Kidney tubule cell (primary cell): ENCODE measurements around the gene NOTCH3.
A peak's percentile ranks its signal among the peaks of the same experiment; 100 is the strongest.

Experiments
- DNase-seq: peaks from one replicate; pipeline ENCODE4 v3.0.0-alpha.2; 2018; ENCODE audit warnings: low spot score

NOTCH3 gene

DNA sequence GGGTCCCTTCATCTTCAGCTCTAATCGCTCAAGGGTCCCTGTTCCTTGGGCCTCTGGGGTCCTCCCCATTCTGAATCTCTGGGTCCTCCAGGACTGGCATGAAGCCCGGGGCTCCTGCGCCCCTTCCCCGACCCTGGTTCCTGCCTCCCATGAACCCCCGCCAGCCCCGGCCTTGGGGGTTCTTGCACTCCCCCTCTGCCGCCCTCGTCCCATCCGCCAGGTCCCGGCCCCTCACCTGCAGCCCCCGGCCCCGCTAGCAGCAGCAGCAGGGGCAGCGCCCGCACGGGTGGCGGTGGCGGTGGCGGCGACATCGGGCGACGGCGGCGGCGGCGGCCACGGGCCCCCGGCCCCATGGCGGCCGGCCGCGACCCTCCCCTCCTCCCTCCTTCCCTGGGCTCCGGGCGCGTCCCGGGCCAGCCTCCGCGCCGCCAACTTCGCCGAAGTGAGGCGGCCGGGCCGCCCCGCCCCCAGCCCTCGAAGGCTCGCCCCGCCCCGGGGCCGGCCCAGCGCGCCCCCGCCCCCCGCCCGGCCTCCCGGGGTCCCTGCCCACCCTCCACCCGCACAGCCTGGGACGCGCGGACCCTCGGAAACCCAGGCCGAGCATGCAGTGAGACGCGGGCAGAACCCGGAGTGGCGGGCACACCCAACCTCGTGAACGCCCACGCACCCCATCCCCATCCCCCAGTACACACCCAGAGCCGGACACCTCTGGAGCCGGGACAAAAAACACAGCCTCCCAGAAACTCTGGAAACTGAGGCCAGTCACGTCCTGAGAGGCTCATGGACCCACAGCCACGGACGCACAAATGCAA lies at the start of gene NOTCH3:
NOTCH3 (minus strand) TSS at position 443 of the 812 bp plus-strand sequence; CDS start at position 353, 90 bp downstream.
- DNase-seq = no peak

DNA sequence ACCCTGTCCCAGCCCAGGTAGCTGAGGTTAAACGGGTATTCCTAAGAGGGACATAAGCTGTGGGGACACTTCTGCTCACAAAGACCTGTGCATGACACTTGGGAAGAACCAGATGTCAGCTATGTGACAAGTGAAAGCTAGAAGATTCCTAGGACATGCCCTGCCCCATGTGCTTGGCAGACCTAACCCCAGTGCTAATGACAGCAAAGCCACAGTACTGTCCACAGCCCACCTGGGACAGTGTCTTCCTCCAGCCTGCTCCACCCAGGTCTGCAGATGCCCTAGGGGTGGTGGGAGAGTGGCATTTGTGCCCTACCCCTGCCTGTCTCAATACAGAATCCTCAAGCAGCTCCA lies 49.8 kb upstream of the NOTCH3 start:
- no peak for DNase-seq

DNA sequence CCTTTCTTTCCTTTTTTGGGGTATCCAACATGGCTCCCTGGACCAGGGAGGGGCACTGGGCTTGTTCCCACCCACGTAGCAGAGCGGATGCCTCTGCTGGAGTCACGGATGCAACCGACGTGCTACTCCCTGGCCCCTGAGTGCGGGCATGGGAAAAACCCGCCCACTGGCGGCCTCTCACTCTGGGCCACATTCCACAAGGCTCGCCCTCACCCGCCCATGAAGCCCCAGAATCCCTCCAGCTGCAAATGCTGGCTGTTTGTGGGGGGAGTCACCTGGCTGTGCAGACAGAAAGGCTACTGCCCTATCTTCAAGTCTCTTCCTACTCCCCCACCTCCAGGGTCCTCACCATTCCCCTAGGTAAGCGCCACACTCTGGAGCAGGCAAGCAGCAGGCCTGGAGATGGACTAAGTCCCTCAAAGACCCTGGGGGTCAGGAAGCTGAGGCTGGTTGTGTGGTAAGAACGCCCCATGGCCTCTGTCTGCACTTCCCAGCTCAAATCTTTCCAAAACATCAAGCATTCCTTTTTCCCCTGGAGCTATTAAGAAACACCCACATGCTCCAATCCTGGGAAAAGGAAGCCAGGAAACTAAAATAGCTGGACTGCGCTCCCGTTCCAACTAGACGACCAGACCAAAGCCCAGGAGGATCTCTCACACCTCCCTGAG lies 49.3 kb upstream of the NOTCH3 start:
- DNase-seq = peak; percentile 66

DNA sequence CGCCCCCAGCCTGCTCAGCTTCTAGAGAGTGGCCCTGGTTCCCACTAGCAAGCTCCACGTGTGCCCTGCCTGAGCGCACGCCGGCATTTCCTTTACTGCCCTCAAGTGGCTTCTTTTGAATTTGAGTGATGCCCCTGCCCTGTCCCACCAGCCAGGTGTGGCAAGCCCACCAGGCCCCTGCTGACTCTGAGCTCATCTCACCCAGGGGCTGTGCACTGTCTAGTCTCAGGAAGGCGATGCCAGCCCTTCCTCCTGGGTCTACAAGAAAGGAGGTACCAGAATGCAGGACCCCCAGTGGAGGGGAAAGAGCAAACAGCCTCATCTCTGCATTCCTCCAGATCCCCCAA lies 48.7 kb upstream of the NOTCH3 start:
- no peak for DNase-seq

DNA sequence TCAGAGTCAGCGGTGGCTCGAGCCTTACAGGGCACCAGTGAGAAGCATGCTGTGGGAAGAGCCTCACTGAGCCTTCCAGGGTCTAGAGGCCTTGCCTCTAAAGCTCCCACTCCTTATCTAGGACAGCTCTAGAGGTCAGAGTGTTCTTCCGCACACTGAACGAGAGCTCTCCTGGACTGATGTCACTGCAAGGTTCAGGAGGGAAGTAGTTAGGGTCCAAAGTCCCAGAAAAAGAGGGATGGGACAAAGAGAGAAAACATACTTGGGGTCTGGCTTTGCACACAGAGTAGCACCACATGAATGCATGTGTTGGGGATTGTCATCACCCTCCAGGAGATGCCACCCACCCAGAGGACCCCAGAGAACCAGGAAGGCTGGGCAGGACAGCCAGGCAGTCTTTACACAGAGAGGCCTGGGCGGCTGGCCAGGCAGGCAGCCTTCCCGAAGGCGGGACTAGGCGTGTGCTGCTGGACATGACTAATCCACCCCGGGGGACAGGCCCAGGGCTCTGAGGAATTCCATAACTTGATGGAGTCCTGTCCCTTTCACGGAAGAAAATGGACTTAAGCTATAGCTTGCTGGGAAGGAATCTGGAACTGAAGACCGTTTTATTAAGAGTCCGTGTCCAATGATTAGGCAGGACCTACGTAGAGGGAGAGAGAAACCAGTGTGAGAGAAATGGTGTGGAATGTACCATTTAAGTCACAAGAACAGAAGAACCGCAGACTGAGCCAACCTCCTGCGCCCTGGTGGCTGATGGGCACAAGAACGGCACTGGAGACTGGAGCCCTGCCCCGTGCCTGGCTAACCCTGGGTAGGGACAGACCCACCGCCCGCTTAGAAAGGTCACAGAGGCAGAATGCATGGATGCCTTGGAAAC lies 48.1 kb upstream of the NOTCH3 start:
- DNase-seq = peak; percentile 85

DNA sequence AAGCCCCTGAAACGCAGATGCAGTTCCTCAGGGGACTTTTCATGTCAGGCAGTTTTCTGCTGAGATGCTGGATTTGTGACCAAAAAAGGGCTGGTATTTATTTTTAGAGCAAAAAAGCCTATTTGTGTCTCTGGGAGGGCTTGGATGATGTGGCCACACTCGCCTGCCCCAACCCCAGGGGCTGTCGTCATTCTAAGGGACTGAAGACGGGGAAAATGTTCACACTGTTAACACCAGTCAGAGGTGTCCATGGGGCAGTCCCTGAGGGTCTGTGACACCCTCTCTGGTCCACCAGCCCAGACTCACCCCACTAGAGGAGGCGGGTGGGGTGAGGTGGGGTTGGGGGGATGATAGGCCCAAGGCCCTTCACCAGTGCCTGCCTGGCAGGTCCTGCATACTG lies 47.3 kb upstream of the NOTCH3 start:
- DNase-seq = no peak

DNA sequence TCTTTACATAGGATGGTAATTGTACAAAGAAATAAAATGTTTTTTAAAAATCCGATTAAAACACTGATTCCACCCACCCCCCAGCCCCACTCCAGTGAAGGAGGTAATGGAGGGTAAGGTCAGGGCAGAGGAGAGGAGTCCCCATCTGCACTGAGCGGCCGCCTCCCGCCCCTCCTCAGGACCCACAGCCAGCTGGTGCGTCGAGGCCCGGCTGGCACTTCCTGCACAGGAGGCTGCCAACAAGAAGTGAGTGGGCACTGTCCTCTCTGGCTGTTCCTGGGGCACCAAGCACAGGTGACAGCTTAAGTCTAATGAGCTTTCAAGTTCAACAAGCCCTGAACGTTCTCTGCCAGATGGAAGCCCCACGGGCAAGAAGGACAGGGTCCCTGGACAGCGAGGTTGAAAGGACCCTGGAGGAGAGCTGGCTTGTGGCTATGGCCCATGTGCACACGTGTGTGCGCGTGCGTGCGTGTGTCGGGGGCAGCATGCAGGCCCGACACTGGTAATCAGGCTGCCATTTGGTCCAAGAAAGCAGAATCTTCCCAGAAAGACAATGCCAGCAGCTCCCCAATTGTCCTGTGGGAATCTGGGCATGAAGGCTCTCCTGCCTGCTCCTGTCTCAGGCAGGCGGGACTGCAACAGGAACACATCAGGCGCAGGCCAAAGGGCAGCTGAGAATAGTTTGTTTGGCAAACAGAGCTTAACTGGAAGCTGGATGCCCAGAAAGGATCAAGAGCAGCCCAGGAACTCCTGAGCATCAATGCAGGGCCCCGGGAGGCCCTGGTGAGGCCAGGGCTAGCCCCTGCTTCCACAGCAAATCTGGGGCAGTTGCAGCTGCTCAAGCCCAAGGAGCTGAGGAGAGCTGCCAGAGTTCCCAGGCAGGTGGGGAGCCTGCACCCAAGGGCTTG lies 46.6 kb upstream of the NOTCH3 start:
- no peak for DNase-seq

DNA sequence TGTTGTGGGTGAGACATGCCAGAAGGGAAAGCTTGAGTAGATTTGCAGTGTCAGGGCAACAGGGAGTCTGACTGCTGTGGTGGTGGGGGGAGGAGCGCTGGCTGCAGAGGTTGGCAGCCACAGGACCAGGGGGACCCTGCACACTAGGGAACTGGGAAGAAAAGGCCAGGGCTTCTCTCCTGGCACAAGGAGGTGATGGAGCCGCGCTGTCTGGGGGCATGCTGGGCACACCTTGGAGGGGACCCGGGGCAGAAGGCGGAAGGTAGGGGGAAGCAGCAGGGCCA lies 45.3 kb upstream of the NOTCH3 start:
- no peak for DNase-seq

DNA sequence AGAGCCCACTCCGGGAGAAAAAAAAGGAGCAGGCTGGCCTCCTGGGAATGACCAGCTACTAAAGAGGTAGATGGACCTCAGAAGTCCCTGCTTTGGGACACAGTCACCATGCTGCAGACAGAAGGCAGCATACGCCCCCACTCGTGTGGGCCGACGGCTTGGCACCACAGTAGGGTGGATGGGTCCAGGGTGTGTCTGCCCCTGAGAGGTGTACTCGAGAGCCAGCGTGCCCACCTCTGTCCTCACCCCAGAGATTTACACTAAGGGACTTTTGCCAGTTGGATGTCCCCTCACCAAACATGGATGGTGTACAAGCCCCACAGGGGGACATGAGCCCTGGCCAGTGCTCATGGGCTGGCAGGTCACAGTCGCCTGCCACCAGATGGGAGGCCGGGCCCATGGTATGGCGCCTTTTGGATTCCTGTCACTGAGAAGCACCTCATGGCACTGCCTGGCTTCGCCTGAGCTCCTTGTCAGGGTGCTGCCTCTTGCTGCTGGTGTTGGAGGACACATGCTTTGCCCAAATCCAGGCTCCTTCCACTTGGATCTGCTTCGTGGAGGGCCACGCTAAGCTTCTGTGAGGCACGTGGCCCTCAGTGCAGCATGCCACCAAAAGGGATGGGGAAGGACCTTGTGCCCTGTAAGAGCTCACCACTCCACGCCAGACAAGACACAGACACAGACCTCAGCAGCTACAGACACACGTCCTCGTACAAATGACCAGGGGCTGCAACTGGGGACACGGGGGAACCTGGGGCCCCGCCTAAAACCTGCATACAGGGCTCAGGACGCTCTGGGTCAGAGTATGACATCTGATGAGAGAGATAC lies 44.8 kb upstream of the NOTCH3 start:
- no peak for DNase-seq

DNA sequence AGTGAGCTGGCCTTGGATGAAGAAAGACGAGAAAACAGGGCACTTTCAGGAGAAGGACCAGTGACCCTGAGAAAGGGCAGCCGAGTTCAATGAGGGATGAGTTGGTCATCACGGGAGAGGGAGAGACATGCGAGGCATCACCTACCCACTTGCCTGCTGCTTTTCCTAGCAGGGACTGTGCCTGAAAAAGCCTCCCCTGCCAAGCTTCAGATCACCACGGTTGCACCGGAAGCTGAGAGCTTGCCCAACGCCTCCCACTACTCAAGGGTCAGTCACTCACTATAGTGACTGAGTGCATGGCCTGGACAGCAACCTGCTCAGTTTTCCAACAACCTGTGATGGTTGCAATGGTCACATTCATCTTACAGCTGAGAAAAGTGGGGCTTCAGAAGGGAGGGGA lies 44.0 kb upstream of the NOTCH3 start:
- DNase-seq = no peak

DNA sequence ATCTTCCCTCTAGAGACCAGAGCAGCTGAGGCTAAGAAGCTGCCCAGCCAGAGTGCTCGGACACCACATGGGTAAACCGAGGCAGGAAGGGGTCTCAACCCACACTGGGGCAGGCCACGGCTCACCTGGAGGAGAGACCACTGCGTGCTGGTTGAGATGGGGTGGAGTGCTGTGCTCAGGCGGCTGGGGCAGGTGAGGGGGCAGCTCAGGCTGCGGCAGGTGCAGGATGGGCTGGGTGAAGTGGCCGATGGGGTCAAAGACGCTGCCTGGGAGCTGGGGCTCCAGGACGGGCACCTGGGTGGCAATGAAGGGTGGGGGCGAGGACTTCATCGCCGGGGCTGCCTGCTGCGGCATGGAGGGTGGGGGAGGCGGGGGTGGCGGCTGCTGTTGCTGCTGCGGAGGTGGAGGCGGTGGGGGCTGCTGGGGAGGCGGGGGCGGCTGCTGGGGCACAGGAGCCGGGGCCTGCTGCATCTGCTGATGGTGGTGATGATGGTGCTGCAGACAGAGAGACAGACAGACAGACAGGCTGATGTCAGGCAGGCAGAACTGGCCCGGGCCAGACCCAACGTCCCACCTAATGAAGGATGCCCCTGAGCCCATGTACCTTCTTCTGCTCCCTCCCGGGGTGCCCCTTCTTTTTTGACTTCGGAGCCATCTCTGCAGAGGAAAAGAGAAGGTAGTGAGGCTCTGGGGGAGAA lies 43.5 kb upstream of the NOTCH3 start:
- DNase-seq = no peak

DNA sequence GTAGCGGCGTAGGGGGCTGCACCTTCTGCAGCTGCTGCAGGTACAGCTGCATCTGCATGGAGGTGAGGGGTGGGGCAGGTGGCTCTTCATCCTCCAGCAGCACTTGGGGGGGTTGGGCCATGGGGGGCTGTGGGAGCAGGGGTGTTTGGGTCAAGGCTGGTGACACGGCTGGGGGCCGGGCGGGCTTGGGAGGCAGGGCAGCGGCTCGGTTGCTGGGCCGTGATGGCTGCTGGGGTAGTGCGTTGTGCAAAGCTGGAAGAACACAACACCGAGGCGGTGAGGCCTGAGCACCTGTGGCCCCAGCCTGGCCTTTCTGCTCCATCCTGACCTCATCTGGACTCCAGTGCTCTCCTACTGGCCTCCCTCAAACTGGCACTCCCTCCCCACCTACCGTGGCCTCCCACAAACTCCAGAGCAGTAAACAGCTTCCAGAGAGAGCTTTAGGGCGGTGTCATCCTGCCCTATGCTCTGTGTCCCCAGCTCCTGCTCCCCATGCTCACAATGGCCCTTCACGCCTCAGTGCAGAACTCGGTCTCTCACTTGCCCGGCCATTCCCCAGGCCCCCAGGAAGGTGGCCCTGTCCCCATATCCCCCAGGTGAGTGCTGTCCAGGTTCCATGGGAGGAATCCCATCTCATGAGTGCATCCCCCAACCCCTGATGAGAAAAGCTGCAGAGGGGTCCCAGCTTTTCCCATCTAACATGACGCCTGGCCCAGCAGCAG lies 42.6 kb upstream of the NOTCH3 start:
- no peak for DNase-seq

DNA sequence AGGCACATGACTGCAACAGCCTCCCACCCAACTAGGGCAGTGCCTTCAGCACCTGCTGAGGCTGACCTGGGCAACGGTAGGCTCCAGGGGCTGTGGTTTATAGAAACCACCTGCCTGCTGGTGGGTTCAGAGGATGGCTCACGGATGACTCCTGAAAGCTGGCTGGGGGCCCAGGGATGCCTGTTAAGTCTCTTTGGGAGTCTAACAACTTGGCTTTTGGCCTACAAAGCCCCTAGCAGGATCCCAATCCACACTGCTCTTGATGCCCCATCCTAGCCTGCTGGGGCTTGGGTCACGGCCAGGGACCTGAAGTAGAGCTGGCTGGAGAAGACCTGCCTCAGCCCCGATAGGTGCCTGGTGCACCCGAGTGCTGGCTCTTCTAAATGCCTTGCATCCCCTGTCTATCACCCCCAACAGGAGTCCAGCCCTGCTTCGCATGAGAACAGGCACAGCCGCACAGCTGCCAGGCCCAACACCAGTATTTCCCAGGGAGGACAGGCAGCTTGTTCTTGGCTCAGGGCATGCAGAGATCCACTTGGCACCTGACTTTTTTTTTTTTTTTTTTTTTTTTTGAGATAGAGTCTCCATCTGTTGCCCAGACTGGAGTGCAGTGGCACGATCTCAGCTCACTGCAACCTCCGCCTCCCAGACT lies 40.6 kb upstream of the NOTCH3 start:
- no peak for DNase-seq

DNA sequence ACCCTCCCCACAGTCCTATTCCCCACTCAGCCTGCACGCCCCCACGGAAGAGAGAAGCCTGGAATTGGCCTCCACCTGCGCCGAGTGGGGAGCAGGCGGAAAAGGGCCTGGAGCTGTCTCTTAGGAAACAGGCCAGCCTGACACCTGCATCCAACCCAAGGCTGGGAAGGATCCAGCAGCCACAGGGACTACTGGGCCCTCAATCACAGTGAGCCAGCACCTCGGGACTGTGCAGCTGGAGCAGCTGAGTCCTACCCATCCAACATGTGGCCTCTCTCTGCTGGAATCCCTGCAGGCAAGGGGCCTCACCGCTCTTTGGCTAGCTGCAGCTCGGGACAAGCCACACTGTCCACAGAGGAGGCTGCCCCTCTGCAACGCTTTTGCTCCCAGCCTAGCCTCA lies 39.7 kb upstream of the NOTCH3 start:
- DNase-seq = no peak

DNA sequence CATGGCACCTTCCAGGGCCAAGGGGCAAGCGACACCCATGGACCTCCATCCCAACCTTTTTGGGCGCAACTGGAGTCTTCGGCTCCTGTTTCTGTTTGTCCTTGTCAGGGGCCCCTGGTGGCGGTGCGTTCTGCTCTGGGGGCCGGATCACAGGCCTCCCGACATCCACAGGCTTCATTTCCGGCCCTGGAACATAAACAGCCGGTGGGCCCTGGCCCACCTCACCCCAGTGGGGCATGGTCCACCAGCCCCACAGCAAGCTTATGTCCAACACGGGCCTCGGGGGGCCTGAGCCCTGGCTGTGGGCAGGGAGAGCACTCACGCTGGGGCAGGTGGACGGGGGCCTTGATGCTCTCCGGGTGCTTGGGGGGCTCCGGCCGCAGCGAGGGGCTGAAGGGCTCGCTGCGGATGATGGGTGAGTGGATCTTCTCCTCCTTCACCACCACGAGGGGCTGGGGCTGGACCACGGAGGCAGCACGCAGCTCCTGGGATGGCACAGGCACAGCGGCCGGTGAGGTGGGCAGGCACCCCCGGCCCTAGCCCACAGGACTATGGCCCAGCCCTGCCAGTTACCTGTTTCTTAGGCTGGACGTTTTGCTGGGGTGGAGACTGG lies 38.6 kb upstream of the NOTCH3 start:
- no peak for DNase-seq

DNA sequence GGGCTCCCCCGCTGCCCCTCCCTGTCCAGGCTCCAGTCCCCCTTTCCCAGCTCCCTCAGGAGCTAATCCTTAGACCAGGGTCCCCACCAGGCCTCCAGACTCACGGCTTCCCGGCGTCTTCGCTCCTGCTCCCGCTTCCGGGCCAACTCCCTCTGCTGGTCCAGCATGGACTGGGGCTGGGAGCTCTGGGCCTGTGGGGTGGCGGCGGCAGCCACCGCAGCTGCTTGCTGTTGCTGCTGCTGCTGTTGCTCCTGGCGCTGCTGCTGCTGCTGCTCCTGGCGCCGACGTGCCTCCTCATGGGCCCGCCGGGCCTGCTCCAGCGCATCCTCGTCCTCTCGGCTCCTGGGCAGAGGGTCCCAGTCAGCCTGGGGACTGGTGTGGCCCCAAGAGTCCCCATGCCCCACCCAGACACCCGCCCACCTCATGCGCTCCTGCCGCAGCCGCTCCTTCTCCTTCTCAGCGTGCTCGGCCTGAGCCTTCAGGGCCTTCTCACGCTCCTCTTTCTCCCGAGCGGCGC lies 37.9 kb upstream of the NOTCH3 start:
- no peak for DNase-seq

DNA sequence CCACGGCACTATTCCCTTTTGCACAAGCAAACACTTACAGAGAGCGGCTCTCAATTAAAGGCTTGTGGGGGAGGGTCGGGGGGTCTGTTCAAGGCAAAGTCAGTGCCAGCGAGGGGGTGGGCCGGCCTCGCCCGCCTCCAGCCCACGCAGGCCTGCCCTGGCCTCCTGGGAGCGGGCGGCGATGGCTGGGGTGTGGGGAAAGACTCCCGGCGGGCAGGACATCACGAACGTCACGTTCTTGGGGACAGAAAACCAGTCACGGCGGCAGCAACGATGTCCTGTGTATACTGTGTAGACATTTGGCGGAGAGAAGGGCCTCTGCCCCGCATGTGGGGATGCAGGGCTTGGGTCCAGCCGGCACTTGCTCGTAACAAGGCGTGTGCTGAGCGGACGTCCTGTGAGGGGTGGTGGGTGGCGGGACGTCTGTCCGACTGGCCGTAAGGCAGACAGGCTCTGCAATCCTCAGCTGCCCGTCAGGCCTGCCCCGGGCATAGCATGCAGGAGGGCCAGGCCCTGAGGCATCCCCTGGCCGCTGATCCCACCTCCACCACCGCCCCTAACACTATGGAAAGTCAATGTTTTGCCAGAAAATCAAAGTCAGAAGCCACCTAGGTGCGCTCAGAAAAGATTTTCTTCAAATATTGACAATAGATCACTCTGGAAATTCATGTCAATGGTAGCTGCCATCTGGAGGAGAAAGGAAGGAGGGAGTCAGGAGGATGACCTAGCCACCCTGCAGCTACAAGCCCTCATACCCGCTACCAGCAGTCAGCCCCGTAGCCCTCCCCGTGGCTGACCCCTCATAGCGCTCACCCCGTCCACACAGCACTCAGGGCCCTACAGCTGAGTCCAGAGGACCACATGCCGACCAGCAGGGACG lies 37.2 kb upstream of the NOTCH3 start:
- no peak for DNase-seq

DNA sequence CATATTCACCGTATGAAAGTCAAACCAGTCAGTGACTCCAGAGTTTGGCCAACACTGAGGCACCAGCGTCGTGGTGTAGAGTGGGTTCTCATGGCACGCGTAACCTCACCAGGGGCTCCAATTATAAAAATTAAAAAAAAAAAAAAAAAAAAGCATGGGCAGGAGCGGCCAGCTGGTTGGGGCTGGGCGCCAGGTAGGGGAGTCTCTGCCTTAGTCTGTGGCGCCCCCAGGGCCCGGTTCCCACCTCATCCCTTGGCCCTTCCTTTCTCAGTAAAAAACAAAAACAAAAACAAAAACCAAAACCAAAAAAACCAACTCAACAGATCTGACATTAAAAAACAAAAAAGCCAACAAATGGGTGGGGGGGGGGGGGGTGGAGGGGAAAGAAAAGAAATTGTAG lies 36.1 kb upstream of the NOTCH3 start:
- DNase-seq = no peak
